Panc1 (cell line): ENCODE results near the gene NKAIN2.

Experiments
- CTCF ChIP-seq: fragments of 450-650 bp; IDR thresholded peaks from 2 replicates; pipeline ENCODE4 v1.5.1; 2017; ENCODE audit warnings: mild to moderate bottlenecking
- POLR2AphosphoS5 ChIP-seq: IDR thresholded peaks from 2 replicates; pipeline ENCODE4 v1.6.1; 2012; ENCODE audit warnings: mild to moderate bottlenecking, low read depth, low read length, moderate library complexity
- SIN3A ChIP-seq: IDR thresholded peaks from 2 replicates; pipeline ENCODE4 v1.6.1; 2012; ENCODE audit warnings: low read depth, mild to moderate bottlenecking, low read length, moderate library complexity, borderline replicate concordance; ENCODE audit not compliant: insufficient read depth

- TF ChIP-seq CTCF (no peak), POLR2AphosphoS5 (no peak), SIN3A (no peak)
Observed at GRCh38 chr6:124551711-124552233, 748.1 kb downstream of the NKAIN2 start.
